Activated T-helper 17 cell treated with anti-CD3 and anti-CD28 coated beads, Interleukin-2, amount 50 U/mL, for 72 hours (primary cell): Measurements from ENCODE around the gene RLF. TPM values are rescaled to one million over a fixed set of nuclear protein-coding genes. Genes with fewer than 3 reads are reported as not detected.
"Not testable (repeated sequence)": the region's sequence is repeated elsewhere in the genome, so short reads cannot be mapped to it uniquely, and the experiment has no call there.

Experiments
- ATAC-seq: fragments of 150-1000 bp; cut with Tn5 transposase; replicated peaks from 2 replicates; pipeline ENCODE4 v1.10.0; 2021; ENCODE audit warnings: mild to moderate bottlenecking, moderate library complexity
- H3K27ac Mint-ChIP-seq: one replicate; pipeline ENCODE4 v1.8.0; 2022; ENCODE audit warnings: mixed read lengths
- H3K27me3 Mint-ChIP-seq: one replicate; pipeline ENCODE4 v1.8.0; 2022; ENCODE audit warnings: mixed read lengths
- H3K36me3 Mint-ChIP-seq: one replicate; pipeline ENCODE4 v1.8.0; 2022; ENCODE audit warnings: low read depth, mild to moderate bottlenecking, mixed read lengths
- H3K4me1 Mint-ChIP-seq: one replicate; pipeline ENCODE4 v1.8.0; 2022; ENCODE audit warnings: mixed read lengths
- H3K4me3 Mint-ChIP-seq: one replicate; pipeline ENCODE4 v1.8.0; 2022; ENCODE audit warnings: mild to moderate bottlenecking, mixed read lengths
- H3K9me3 Mint-ChIP-seq: one replicate; pipeline ENCODE4 v1.8.0; 2022; ENCODE audit warnings: mixed read lengths
- total RNA-seq, 2 donors: library from RNA; stranded (reverse); gene quantifications; one replicate each; pipeline ENCODE4 v1.2.3, GENCODE V29; 2022

RLF gene
- total RNA-seq, 2 donors from 2014 or later: 16.5 to 50.9 TPM

GRCh38 chr1:40184193-40184592, 23.0 kb downstream of the RLF start:
- H3K4me1 Mint-ChIP-seq: peaks cover 54% of the 10 kb centered on the region
- no peak for ATAC-seq
- peak overlapping the region; percentile 3 for H3K4me3 Mint-ChIP-seq
- no peak overlapping the region for H3K27ac Mint-ChIP-seq
- no peaks in the 10 kb centered on the region for H3K9me3 Mint-ChIP-seq
- H3K36me3 Mint-ChIP-seq: peaks cover 32% of the 10 kb centered on the region
- no peaks in the 10 kb centered on the region for H3K27me3 Mint-ChIP-seq

GRCh38 chr1:40185951-40186864, 25.0 kb downstream of the RLF start:
- H3K27me3 Mint-ChIP-seq: no peaks in the 10 kb centered on the region
- no peaks in the 10 kb centered on the region for H3K9me3 Mint-ChIP-seq
- peak overlapping the region; percentile 53 for H3K4me3 Mint-ChIP-seq
- peaks cover 37% of the 10 kb centered on the region for H3K4me1 Mint-ChIP-seq
- H3K27ac Mint-ChIP-seq: peak overlapping the region; percentile 78
- peak; percentile 95 for ATAC-seq
- peaks cover 35% of the 10 kb centered on the region for H3K36me3 Mint-ChIP-seq

GRCh38 chr1:40187399-40187798, 26.2 kb downstream of the RLF start:
- no peak overlapping the region for H3K27ac Mint-ChIP-seq
- H3K4me1 Mint-ChIP-seq: peaks cover 35% of the 10 kb centered on the region
- peak overlapping the region; percentile 13 for H3K4me3 Mint-ChIP-seq

GRCh38 chr1:40194639-40195038, 33.5 kb downstream of the RLF start:
- not testable (repeated sequence) for H3K4me3 Mint-ChIP-seq
- peaks cover 99% of the 10 kb centered on the region for H3K36me3 Mint-ChIP-seq

More at GRCh38 chr1:40187399-40187798, 26.2 kb downstream of the RLF start:
- peaks cover 47% of the 10 kb centered on the region for H3K36me3 Mint-ChIP-seq
- no peak for ATAC-seq
- no peaks in the 10 kb centered on the region for H3K9me3 Mint-ChIP-seq
- H3K27me3 Mint-ChIP-seq: no peaks in the 10 kb centered on the region

GRCh38 chr1:40197656-40198055, 36.5 kb downstream of the RLF start:
- peaks cover 5% of the 10 kb centered on the region for H3K4me1 Mint-ChIP-seq
- H3K27me3 Mint-ChIP-seq: no peaks in the 10 kb centered on the region
- no peak overlapping the region for H3K4me3 Mint-ChIP-seq
- peaks cover 96% of the 10 kb centered on the region for H3K36me3 Mint-ChIP-seq
- peak overlapping the region; percentile 56 for H3K27ac Mint-ChIP-seq
- no peaks in the 10 kb centered on the region for H3K9me3 Mint-ChIP-seq
- no peak for ATAC-seq

More at GRCh38 chr1:40194639-40195038, 33.5 kb downstream of the RLF start:
- H3K4me1 Mint-ChIP-seq, H3K27ac Mint-ChIP-seq, H3K9me3 Mint-ChIP-seq, H3K27me3 Mint-ChIP-seq, ATAC-seq: not testable (repeated sequence)

- Mint-ChIP-seq H3K4me3 (no peak overlapping the region), H3K4me1 (peaks cover 5% of the 10 kb centered on the region), H3K36me3 (peaks cover 96% of the 10 kb centered on the region), H3K27me3 (no peaks in the 10 kb centered on the region), H3K9me3 (no peaks in the 10 kb centered on the region), H3K27ac (no peak overlapping the region)
- ATAC-seq: no peak
Measured at GRCh38 chr1:40199126-40199525, 37.9 kb downstream of the RLF start.

GRCh38 chr1:40204856-40205255, 43.7 kb downstream of the RLF start:
- ATAC-seq: no peak

GRCh38 chr1:40210511-40211204, 49.5 kb downstream of the RLF start:
- Mint-ChIP-seq H3K36me3 (peaks cover 100% of the 10 kb centered on the region), H3K9me3 (no peaks in the 10 kb centered on the region), H3K4me1 (peaks cover 19% of the 10 kb centered on the region), H3K27ac (no peak overlapping the region), H3K27me3 (no peaks in the 10 kb centered on the region), H3K4me3 (no peak overlapping the region)
- no peak for ATAC-seq

More at GRCh38 chr1:40204856-40205255, 43.7 kb downstream of the RLF start:
- Mint-ChIP-seq H3K36me3 (peaks cover 97% of the 10 kb centered on the region), H3K4me1 (peaks cover 9% of the 10 kb centered on the region), H3K27me3 (no peaks in the 10 kb centered on the region), H3K27ac (no peak overlapping the region), H3K9me3 (no peaks in the 10 kb centered on the region), H3K4me3 (no peak overlapping the region)

- Mint-ChIP-seq H3K4me3 (no peak overlapping the region), H3K36me3 (peaks cover 90% of the 10 kb centered on the region), H3K27me3 (no peaks in the 10 kb centered on the region), H3K27ac (no peak overlapping the region), H3K9me3 (no peaks in the 10 kb centered on the region), H3K4me1 (peaks cover 15% of the 10 kb centered on the region)
- no peak for ATAC-seq
Measured at GRCh38 chr1:40218333-40218732, 57.1 kb downstream of the RLF start.

- H3K4me3 Mint-ChIP-seq, H3K27me3 Mint-ChIP-seq, H3K4me1 Mint-ChIP-seq, H3K9me3 Mint-ChIP-seq, ATAC-seq, H3K27ac Mint-ChIP-seq: not testable (repeated sequence)
- peaks cover 86% of the 10 kb centered on the region for H3K36me3 Mint-ChIP-seq
Measured at GRCh38 chr1:40221471-40221905, 60.3 kb downstream of the RLF start.

GRCh38 chr1:40221977-40222772, 61.0 kb downstream of the RLF start:
- H3K4me1 Mint-ChIP-seq: peaks cover 9% of the 10 kb centered on the region
- H3K36me3 Mint-ChIP-seq: peaks cover 84% of the 10 kb centered on the region
- H3K27ac Mint-ChIP-seq: no peak overlapping the region
- no peak for ATAC-seq
- no peak overlapping the region for H3K4me3 Mint-ChIP-seq
- H3K9me3 Mint-ChIP-seq: no peaks in the 10 kb centered on the region
- H3K27me3 Mint-ChIP-seq: no peaks in the 10 kb centered on the region

GRCh38 chr1:40224040-40224439, 62.9 kb downstream of the RLF start:
- no peak overlapping the region for H3K27ac Mint-ChIP-seq

GRCh38 chr1:40226192-40226591, 65.0 kb downstream of the RLF start:
- Mint-ChIP-seq H3K9me3 (no peaks in the 10 kb centered on the region), H3K27me3 (no peaks in the 10 kb centered on the region), H3K36me3 (peaks cover 80% of the 10 kb centered on the region), H3K27ac (no peak overlapping the region), H3K4me1 (no peaks in the 10 kb centered on the region), H3K4me3 (no peak overlapping the region)
- ATAC-seq: no peak

More at GRCh38 chr1:40224040-40224439, 62.9 kb downstream of the RLF start:
- Mint-ChIP-seq H3K36me3 (peaks cover 88% of the 10 kb centered on the region), H3K4me1 (peaks cover 4% of the 10 kb centered on the region), H3K9me3 (no peaks in the 10 kb centered on the region), H3K27me3 (no peaks in the 10 kb centered on the region), H3K4me3 (no peak overlapping the region)
- ATAC-seq: peak; percentile 93

GRCh38 chr1:40232444-40232843, 71.3 kb downstream of the RLF start:
- H3K27ac Mint-ChIP-seq: no peak overlapping the region
- no peaks in the 10 kb centered on the region for H3K27me3 Mint-ChIP-seq
- no peaks in the 10 kb centered on the region for H3K9me3 Mint-ChIP-seq
- no peak overlapping the region for H3K4me3 Mint-ChIP-seq
- ATAC-seq: peak; percentile 75
- no peaks in the 10 kb centered on the region for H3K4me1 Mint-ChIP-seq
- peaks cover 90% of the 10 kb centered on the region for H3K36me3 Mint-ChIP-seq
